Sigmoid colon (tissue), 7 donors: ENCODE measurements around the gene RFX7. TPM values are rescaled to one million over a fixed set of nuclear protein-coding genes. Genes with fewer than 3 reads are reported as not detected.

Experiments used
- DNase-seq: peaks from one replicate; pipeline ENCODE4 v3.0.0-alpha.2; 2019
- H3K27ac ChIP-seq, 4 donors: fragments of 200-600 bp; sonication (generic); one replicate each; pipeline ENCODE4 v1.5.1; 2016 to 2019; ENCODE audit warnings: mild to moderate bottlenecking in 1 of 4
- H3K27me3 ChIP-seq, 3 donors: fragments of 200-600 bp; sonication (generic); one replicate each; pipeline ENCODE4 v1.5.1; 2019; ENCODE audit warnings: mild to moderate bottlenecking in 1 of 3
- H3K36me3 ChIP-seq, 4 donors: fragments of 200-600 bp; sonication (generic); one replicate each; pipeline ENCODE4 v1.5.1; 2016 to 2019
- H3K4me1 ChIP-seq, 4 donors: fragments of 200-600 bp; sonication (generic); one replicate each; pipeline ENCODE4 v1.5.1; 2017 to 2019
- H3K4me3 ChIP-seq, 4 donors: fragments of 200-600 bp; sonication (generic); one replicate each; pipeline ENCODE4 v1.5.1; 2017 to 2019; ENCODE audit warnings: mild to moderate bottlenecking in 2 of 4, moderate library complexity in 1 of 4
- H3K9me3 ChIP-seq, 4 donors: fragments of 200-600 bp in 3 of 4; sonication (generic) in 3 of 4; one replicate each; pipeline versions ENCODE4 v1.5.1 to v1.6.1; 2013 to 2019
- EP300 ChIP-seq, 4 donors: sonication (generic); formaldehyde crosslinking; IDR thresholded peaks; one replicate each; pipeline ENCODE4 v1.6.1; 2017; ENCODE audit warnings: antibody characterized with exemption in 4 of 4
- POLR2A ChIP-seq, 2 donors: fragments of 450-650 bp; IDR thresholded peaks; one replicate each; pipeline ENCODE4 v1.6.1; 2016; ENCODE audit warnings: antibody characterized with exemption in 2 of 2, mild to moderate bottlenecking in 2 of 2, moderate library complexity in 2 of 2
- POLR2AphosphoS5 ChIP-seq, 4 donors: sonication (generic); formaldehyde crosslinking; IDR thresholded peaks; one replicate each; pipeline ENCODE4 v1.6.1; 2017; ENCODE audit warnings: antibody characterized with exemption in 4 of 4
- WGBS, 2 donors: extraction: QIAGEN DNeasy Blood & Tissue Kit; methylation state at CpG; one replicate each; pipeline ENCODE4 v1.1.7; 2013; 5-methylcytosine and 5-hydroxymethylcytosine counted together
- intact Hi-C: fragments of 100-400 bp; cut with DNase I; formaldehyde crosslinking; loops from one replicate; pipeline ENCODE4 v1.15.1; 2023
- polyA plus RNA-seq, 3 donors: library from polyadenylated mRNA; stranded (reverse); fragments of 200-250 nt; gene quantifications; one replicate each; pipeline ENCODE4 v1.2.3, GENCODE V29; 2013
- total RNA-seq, 4 donors: library from RNA; depleted of rRNA; stranded (reverse); fragments of >200 nt; gene quantifications; one replicate each; pipeline ENCODE4 v1.1.0, GENCODE V29; 2016
- TF ChIP-seq, protein P1 (sequence below), 4 experiments: fragments of 450-650 bp in 3 of 4; fragments of 200-600 bp in 1 of 4; IDR thresholded peaks; one replicate each; pipeline ENCODE4 v1.5.1; 2016 to 2019; ENCODE audit warnings: antibody characterized with exemption in 4 of 4, mild to moderate bottlenecking in 3 of 4, moderate library complexity in 2 of 4
- donor health status: healthy with polysubstance abuse.
- donor health status: Bipolar disorder and iron deficiency.
- donor health status: healthy.

The RFX7 gene
- total and polyA plus RNA-seq, 7 donors = 0.60 to 9.1 (median 6.7) TPM

DNA sequence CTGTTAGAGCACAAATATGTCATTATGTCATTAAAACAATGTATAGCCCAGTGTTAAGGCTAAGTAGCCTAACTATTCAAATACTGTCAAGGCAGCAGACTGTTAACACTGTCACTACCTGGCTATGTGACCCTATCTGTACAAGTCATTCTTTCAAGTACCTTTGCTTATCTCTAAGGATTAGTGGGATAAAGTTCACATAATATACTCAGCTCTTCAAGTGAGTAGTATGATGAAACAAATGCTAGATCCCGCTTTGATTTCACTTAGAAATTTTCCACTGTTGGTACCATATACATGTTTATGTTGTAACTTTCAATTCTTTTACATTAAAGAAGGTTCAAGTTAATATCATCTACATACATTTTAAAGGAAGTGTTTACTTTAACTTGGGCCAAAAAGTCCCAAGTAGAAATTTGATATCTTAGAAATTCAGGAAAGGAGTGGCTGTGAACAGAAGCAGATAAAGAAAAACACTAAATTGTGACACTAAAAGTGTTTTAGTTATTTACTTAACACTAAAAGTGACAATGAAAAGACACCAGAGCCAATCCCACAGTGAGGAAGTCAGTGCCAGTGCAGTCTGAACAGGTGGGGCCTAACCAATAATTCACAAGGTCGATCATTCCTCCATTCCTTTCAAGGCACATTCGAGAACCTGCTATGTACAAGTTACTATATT is 4.8 kb upstream of the RFX7 start:
- H3K27me3 ChIP-seq = no peaks in the 10 kb centered on the region
- no peak overlapping the region for H3K4me3 ChIP-seq
- DNase-seq = no peak
- no peaks in the 10 kb centered on the region for H3K36me3 ChIP-seq
- peaks cover 0 to 28% (median 14%) of the 10 kb centered on the region in 4 donors for H3K4me1 ChIP-seq
- no peaks in the 10 kb centered on the region for H3K9me3 ChIP-seq
- H3K27ac ChIP-seq = no peak overlapping the region
- TF ChIP-seq POLR2A (IDR thresholded peaks at IDR 0.05) (no peak), EP300 (IDR thresholded peaks at IDR 0.05) (no peak)
- WGBS, 2 donors = 23 to 61% methylated on average over 3 of the region's 3 CpGs
- intact Hi-C loops = loop anchor here (5.0 to 10.0 kb wide), 2 partner anchors 119 to 144 kb away; partner anchors contain the start of gene TEX9

DNA sequence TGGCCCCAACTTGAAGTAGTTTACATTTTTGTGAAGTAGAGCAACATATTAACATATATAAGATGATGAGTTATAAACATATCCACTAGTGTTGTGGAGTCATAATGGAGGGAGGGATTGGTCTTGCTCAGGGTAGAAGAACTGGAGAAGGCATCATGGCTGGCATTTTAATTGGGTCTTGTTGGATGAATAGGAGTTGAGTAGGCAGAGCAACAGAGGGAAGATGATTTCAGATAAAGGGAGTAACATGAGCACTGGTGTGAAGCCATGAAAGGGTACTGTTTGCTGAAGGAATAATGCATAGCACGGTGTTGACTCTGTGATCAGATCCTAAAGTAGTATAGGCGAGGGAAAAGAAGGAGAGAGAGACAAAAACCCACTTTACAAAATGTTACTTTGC is 3.6 kb upstream of the RFX7 start:
- TF ChIP-seq POLR2A (IDR thresholded peaks at IDR 0.05) = no peak
- TF ChIP-seq, protein P1, sequence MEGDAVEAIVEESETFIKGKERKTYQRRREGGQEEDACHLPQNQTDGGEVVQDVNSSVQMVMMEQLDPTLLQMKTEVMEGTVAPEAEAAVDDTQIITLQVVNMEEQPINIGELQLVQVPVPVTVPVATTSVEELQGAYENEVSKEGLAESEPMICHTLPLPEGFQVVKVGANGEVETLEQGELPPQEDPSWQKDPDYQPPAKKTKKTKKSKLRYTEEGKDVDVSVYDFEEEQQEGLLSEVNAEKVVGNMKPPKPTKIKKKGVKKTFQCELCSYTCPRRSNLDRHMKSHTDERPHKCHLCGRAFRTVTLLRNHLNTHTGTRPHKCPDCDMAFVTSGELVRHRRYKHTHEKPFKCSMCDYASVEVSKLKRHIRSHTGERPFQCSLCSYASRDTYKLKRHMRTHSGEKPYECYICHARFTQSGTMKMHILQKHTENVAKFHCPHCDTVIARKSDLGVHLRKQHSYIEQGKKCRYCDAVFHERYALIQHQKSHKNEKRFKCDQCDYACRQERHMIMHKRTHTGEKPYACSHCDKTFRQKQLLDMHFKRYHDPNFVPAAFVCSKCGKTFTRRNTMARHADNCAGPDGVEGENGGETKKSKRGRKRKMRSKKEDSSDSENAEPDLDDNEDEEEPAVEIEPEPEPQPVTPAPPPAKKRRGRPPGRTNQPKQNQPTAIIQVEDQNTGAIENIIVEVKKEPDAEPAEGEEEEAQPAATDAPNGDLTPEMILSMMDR (IDR thresholded peaks at IDR 0.05) = no peak
- no peak for TF ChIP-seq POLR2AphosphoS5 (IDR thresholded peaks at IDR 0.05)
- no peak for TF ChIP-seq EP300 (IDR thresholded peaks at IDR 0.05)
- 96 to 99% methylated on average over 2 of the region's 2 CpGs for WGBS, 2 donors
- H3K4me1 ChIP-seq = peaks cover 0 to 26% (median 16%) of the 10 kb centered on the region in 4 donors
- H3K36me3 ChIP-seq = no peaks in the 10 kb centered on the region
- no peaks in the 10 kb centered on the region for H3K27me3 ChIP-seq
- H3K9me3 ChIP-seq = no peaks in the 10 kb centered on the region
- H3K27ac ChIP-seq = no peak overlapping the region
- no peak for DNase-seq
- no peak overlapping the region for H3K4me3 ChIP-seq
- intact Hi-C loops = loop anchor here (5.0 to 10.0 kb wide), 2 partner anchors 120 to 142 kb away; partner anchors contain the start of gene TEX9

DNA sequence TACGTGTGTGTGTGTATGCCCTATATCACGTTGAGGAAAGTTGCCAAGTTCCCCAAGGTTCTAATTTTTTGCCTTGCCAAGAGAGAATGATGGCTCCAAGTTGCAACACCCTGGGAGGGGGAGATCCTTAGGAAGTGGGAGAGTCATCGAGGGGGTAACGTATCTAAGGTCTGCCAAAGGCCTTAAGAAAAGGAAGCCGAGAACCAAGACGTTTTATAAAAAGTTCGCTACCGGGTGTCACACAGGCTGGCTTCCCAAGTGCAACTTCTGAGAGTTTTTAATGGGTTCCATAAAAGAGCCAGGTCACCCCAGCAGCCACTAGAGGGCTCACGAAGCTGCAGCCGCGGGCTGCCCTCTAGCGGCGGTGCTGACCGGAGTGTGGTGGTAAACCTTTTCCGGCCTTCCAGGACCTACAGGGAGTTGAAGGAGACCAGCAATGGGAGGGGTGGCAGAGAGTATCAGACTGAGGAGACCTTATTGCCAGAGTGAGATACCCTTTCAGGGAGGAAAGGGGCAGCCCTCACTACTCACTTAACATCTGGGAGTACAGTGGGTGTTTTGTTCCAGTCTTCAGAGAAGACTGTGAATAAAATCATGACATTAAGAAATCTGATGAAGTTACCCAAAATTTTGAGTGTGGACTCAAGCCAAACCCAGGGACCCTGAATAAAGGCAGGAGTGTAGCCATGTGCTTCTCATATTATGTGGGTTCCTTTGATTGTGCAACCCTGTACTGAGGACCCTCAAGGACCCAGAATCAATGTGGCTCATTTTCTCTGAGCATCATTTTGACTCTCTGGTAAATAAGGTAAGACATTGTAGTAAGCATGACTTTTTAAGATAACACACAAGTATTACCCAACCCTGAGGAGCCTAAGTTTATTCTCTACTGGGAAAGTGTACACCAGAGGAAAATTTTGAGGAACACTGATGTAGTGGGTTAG is 2.5 kb upstream of the RFX7 start:
- Histone ChIP-seq H3K27ac (peak overlapping the region; percentile 35 to 93 (median 78)), H3K4me1 (peaks cover 0 to 33% (median 27%) of the 10 kb centered on the region in 4 donors), H3K36me3 (no peaks in the 10 kb centered on the region), H3K27me3 (no peaks in the 10 kb centered on the region), H3K9me3 (no peaks in the 10 kb centered on the region), H3K4me3 (peak overlapping the region; percentile 1 to 32 (median 24))
- 2 to 4% methylated on average over 15 of the region's 15 CpGs for WGBS, 2 donors
- peak; percentile 90 for DNase-seq
- intact Hi-C loops = loop anchor here (2.0 to 10.0 kb wide), 3 partner anchors 121 to 181 kb away; partner anchors contain the start of gene TEX9
- TF ChIP-seq POLR2A (IDR thresholded peaks at IDR 0.05) = no peak
- no peak for TF ChIP-seq EP300 (IDR thresholded peaks at IDR 0.05)
- peak in 2 of 4 donors; percentile 16 to 32 for TF ChIP-seq POLR2AphosphoS5 (IDR thresholded peaks at IDR 0.05)
- TF ChIP-seq, protein P1 (IDR thresholded peaks at IDR 0.05) = peak; percentile 91 to 100 (median 98)

DNA sequence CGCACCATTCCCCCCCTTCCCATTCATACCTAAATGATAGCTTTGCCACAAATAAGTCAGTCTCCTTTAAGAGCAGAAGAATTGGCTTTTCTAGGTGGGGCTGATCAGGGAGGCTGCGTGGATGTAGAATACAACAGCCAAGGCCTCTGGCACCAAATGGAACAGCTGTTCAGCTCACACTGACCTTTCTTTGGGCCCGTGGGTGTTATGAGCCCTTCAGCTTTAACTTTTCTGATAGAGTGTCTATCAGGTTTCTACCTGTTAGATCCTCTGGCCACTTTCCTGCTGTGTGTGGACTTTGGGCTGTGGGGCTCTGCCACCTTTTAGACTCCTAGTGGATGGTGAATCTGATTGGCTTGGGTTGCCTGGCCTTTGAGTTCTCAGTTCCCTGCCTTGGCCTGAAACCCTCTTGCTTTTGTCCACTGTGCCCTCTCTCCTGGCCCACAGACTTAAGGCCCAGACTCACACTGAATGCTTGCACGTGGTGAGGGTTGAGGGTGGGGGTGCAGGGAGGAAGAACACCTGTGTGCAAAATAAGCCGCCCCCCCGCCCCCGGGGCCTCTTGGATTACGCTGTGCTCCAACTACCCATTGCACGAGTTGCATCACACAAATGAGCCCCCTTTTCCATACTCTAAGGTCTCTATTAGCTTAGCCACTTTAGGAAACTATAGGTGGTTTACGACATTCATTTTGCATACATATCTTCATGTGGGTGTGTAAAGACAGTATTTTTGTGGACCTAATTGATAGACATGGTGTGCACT is 1.3 kb upstream of the RFX7 start:
- Histone ChIP-seq H3K27ac (peak overlapping the region; percentile 74 to 93 (median 92)), H3K4me1 (peaks cover 0 to 44% (median 28%) of the 10 kb centered on the region in 4 donors), H3K4me3 (peak overlapping the region; percentile 44 to 99 (median 94)), H3K36me3 (no peaks in the 10 kb centered on the region), H3K9me3 (no peaks in the 10 kb centered on the region), H3K27me3 (no peaks in the 10 kb centered on the region)
- intact Hi-C loops = loop anchor here (2.0 to 10.0 kb wide), 4 partner anchors 122 to 253 kb away; partner anchors contain the start of genes NEDD4 and TEX9
- 52 to 53% methylated on average over 10 of the region's 10 CpGs for WGBS, 2 donors
- DNase-seq = no peak
- TF ChIP-seq POLR2A (IDR thresholded peaks at IDR 0.05) (no peak), EP300 (IDR thresholded peaks at IDR 0.05) (no peak), POLR2AphosphoS5 (IDR thresholded peaks at IDR 0.05) (no peak)
- TF ChIP-seq, protein P1 (IDR thresholded peaks at IDR 0.05) = no peak
